ENCODE data around the gene HMGB4.

The HMGB4 gene

DNA sequence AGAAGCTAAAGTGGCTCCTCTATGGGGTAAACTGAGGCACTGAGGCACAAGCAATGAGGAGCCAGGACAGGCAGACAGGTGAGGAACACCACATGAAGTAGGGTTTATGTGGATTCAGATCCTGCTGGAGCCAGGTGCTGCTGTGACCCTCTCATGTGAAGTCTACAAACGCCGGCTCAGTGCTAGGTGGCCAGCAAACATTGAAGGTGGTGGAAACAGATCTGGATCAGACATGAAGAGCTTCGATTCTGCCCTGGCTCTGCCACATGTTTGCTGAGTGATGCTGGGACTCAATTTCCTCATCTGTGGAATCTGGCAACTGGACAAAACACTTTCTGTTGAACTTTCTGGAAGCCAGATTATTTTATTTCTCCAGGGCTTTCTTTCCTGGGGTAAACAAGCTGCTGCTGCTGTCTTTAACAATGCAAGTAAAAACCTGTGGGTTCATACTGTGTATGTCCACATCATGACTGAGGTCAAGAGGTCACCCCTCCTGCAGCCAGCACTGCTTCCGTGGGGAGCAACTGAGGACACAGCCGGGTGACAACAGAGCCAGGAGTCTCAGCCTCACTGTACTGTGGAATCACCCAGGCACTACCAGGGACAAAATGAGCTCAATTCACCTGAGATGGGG lies 33.3 kb downstream of the HMGB4 start:
- DNase-seq (ENCODE audit: low read depth, low spot score): no peak

DNA sequence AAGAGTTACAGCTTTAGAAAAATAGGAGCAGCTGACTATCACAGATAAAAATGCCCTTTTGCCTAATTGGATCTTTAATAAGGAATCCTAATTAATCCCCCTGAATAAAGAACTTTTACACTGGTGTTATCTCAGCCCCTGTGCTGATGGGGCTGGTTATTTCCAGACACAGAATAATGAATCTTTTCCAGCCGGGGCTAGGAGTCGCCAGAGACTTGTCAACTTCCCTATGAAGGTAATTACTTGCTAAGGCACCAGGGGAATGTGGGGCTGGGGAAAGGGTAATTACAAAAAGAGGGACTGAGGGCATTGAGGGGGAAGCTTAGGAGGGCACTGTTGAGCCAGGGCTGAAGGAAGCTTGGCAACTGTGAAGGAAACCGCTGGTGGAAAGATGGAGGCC lies 34.5 kb downstream of the HMGB4 start:
- DNase-seq (ENCODE audit: low read depth, low spot score): no peak

DNA sequence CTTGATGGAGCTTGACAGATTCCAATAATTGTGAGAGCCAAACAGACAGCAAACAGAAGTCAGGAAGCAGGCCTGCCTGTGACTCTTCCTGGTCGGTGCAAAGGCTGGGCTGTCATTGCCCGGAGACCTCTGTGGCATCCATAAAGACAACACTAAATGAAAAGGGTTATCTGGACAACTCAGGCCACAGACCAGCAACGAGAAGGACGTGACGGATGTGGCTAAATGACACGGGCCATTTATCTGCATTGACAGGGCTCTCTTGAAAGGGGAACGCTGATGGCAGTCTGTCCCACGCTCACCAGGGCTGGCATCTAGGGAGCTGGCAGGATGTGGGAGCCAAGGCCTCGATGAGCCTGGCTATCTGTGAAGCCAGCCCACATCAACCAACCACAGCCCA lies 35.0 kb downstream of the HMGB4 start:
- DNase-seq (ENCODE audit: low read depth, low spot score): no peak

DNA sequence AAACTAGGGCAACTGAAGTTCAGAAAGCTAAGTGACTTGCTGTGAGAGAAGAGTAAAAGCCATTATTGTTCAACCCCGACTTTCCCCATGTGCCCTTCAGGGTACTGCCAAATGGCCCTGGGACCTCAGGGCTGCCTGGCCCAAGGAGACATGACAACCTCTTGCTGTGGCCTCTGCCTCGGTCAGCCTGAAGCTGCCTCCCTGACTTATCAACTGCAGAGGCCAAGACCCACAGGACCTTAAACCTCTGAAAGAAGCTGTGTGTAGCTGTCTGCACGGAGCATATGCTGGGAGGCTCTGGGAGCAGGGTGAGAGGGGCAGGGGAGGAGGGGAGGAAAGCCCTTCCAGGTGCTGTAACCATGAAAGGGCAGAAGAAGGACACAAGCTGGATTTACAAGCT lies 35.9 kb downstream of the HMGB4 start:
- DNase-seq (ENCODE audit: low read depth, low spot score): no peak

DNA sequence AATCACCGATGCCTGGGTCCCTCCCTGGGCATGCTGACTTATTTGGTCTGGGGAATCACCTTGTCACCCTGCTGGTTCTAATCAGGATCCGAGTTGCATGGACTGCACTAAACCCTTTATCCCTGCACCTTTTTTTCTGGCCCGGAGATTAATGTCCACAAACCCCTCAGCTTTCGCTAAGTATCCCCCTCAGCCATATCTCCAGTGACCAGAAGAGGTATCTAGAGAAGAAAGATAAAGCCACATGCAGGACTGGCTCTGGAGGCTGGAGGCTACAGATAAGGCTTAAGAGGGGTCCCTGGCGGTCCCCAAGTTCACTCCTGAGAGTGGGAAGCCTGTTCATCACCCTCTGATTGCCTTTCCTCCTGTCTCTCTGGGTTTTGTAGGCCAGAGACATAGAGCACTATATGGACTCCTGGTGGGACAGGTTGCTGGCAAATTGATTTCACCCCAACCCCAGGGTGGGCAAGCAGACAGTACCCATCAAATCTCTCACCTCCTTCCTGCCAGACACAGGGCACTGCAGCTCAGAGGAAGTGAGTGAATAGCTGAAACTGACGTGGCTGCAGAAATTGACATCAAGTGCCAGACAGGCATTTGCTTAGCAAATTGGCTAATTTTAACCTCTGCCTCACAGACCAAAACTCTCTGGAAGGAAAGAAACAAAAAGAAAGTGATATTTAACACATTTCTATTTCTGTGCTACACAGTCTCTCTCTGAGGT lies 38.8 kb downstream of the HMGB4 start:
- DNase-seq (ENCODE audit: low read depth, low spot score): no peak

DNA sequence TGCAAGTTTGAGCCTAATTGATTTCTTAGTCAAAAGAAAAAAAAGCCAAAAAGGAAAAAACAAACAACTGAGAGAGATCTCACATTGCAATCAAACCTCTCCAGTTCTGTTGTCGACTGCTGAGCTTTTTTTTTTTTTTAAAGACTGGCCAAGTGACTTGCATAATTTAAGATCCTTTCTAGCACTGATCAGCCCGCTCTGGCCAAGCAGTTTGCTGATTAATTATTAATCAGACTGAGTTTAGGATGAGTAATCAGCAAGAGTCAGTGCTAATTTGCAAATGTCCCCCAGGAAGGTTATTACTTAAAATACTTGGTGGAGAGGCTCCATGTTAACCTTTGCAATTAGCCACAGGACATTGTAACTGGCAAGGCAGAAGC lies 39.3 kb downstream of the HMGB4 start:
- DNase-seq (ENCODE audit: low read depth, low spot score): no peak

DNA sequence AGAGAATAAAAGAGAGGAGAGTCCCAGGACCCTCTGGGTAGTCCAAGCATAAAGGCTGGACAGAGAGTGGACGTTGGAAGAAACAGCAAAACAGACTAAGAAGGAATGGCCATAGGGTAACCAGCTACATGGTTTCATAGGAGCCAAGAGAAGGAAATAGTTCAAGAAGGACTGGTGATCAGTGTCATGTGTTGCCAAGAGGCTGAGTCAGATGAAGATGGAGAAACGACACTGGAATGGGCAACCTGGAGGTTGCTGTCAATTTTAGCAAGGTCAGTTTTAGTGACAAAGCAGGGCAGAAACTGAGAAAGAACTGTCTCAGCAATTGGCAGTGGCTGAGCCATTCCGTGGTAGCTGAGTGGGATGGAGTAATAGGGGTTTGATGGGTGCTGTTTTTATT lies 41.4 kb downstream of the HMGB4 start:
- no peak for DNase-seq (ENCODE audit: low read depth, low spot score)

DNA sequence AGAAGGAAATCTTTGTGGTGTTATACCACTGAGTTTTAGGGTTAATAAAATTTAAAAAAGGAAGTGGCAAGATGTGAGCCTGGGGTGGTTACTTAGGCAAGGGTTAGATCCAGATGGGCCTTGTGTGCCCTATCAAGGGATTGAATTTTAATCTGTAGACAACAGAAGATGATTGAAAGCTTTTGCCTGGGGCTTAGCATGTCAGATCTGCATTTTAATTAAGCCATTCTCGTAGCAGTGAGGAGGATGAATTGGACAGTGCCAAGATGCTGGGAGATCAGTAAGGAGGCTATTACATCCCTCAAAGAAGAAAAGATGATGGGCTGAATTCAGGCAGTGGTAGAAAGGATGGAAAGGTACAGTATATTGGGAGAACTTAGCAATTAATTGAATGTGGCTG lies 42.3 kb downstream of the HMGB4 start:
- no peak for DNase-seq (ENCODE audit: low read depth, low spot score)

DNA sequence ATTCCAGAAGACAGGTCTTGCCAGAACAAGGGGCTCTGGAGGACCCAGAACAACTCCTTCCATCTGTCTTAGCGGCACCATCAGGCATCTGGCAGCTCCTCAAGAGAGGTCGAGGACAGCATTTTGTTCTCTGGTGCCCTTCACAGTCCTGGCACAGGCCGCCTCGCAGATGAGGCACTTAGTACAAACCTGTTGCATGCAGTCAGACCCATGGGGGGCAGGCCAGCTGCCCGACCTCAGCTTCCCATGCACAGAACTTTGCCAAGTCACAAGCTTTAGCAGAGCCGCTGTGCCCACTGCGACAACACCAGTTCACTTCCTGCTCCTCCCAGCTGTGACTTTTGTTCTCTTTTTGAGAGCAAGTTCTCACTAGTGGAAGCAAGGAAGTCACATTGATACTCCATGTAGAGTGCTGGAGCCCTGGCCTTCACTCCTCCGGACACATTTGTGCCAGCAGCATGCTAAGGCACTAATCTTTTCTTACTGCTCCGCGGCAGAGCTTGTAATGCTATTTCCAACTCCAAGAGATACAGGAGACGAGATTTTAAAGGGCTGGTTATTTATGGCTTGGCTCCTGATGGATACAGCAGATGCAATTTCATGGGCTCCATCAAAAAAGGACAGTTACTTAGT lies 44.6 kb downstream of the HMGB4 start:
- no peak for DNase-seq (ENCODE audit: low read depth, low spot score)
